Pons (tissue), 1 donor: ENCODE results near the gene EXD2.
"Not testable (repeated sequence)": the region's sequence is repeated elsewhere in the genome, so short reads cannot be mapped to it uniquely, and the experiment has no call there.

Experiments
- DNase-seq: peaks from one replicate; pipeline ENCODE4 v3.0.0-alpha.2; 2016; ENCODE audit warnings: low spot score

Gene EXD2

DNA sequence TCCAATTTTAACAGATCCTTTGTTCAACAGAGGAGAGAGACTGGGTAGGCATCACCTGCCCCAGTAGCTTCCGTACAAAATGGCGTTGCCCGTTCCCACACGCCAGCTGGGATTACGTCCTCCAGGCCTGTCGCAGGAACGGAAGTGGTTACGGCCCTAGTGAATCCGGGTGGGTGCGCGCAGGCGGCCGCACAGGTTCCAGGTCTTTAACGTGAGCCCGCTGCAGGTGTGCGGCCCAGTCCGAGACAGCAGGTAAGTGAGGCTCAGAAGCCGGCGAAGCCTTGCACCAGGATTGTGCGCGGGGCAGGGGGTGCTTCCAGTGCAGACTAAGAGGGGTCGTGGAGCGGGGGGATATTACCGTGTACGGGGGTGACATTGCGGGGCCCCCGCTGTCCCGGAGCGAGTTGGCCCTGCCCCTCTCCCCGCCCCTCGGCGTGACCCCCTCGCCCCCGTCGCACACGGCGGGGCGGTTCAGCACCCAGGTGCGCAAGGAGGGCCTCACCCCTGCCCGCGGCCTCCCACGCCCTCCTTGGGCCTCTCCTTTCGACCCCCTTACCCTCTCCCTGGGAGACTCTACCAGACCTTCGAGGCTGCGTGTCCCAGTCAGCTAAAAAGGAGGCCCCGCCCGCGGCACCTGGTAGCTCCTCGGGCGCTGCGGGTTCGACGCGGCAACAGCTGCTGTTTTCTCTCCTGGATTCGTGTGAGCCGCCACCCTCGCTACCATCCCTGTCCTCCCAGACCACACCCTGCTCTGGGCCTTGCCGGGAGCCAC lies at the start of gene EXD2:
TSS of gene EXD2 (plus strand) at position 159 of the 772 bp plus-strand sequence. CDS start 17,973 bp downstream, outside the sequence.
- peak; percentile 86 for DNase-seq

GRCh38 chr14:69141550-69141949 lies 49.7 kb upstream of the EXD2 start:
- DNase-seq = no peak

GRCh38 chr14:69142101-69142500 lies 49.2 kb upstream of the EXD2 start:
- DNase-seq = no peak

DNA sequence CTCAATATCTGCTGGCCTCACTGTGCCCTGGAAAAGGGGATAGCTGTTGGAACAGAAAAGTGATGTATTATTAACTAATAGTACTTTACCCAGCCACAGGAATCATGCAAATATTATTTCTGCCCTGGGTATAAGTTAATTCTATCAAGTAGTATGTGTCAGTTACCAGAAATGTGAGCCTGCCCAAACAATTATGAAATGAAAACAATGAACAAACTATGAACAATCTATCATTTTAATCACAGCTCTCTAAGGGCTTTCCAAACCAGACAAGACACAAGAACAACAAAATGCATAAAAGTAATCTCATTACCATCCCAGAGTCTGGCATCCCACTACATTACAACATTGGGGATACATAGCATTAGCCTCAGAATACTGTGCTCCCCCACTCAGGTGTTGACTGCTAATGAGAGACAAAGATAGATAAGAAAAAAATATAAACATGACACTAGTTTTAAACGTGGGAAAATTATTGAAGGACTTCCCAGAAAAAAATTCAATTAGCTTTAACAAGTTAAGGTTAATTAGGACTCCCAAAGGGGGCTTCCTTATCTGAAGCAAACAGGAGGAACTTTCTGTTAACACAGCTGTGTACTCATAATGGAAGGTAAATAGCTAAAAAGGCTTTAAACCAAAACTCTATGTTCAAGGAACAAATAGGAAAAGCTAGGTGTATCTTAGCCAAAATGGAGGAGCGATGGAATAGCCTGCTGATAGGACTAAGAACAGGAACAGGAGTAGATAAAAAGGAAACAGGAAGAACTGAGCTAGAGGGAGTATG lies 41.6 kb upstream of the EXD2 start:
- DNase-seq = no peak

- DNase-seq = peak; percentile 61
These were observed 39.7 kb upstream of the EXD2 start for GRCh38 chr14:69151458-69152180.

- DNase-seq = peak; percentile 35
These were observed 39.0 kb upstream of the EXD2 start for GRCh38 chr14:69152181-69152901.

DNA sequence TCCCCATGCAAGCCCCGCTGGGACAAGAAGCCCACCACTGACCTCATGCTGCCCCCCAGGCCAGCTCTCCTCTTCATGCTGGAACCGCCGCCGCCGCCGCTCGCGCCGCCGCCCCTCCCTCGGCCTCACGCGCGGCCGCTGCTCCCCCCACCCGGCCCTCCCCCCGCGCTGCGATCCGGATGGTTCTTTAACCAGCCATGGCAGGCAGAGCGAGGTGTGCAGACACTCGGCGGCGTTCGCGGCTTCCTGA lies 38.5 kb upstream of the EXD2 start, which contains the start of gene DCAF5:
TSS of gene DCAF5 (minus strand) at position 218 of the 250 bp plus-strand sequence. CDS start at position 77, 141 bp downstream.
- DNase-seq = no peak

DNA sequence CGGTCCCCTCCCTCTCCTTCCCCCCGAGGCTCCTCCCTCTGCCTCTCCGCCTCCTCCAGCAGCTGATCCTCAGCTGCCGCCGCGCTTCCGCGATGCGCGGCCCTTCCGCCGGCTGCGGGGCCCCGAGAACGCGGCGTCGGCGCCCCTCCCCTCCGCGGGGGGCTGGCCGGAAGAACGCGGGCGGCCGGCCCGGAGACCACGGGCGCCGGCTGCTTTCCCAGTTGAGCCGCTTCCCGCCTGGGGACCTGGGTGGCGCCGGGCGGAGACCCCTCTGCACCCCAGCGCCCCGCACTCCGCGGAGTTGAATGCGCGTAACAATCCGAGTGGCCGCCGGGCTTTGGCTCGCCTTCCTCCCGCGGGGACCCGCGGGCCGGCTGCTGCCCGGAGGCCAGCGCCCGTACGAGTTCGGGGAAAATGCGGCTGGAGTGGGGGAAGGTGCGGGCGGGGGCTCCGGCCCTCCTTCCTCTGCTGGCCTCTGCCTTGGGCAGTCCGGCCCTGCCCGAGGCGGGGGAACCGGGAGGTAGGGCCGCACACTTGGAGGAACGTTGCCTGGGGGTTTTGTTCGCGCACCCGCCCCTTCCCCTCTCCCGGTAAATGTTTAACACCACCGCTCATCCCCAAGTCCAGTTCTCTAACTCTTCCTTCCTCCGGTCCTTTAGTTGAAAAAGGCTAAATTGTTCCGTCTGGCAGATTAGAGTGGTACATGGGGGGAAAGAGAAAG lies 38.0 kb upstream of the EXD2 start:
- DNase-seq = peak; percentile 78

- DNase-seq = no peak
These were observed 37.4 kb upstream of the EXD2 start for GRCh38 chr14:69153873-69154270.

- DNase-seq = peak; percentile 33
These were observed 36.5 kb upstream of the EXD2 start for GRCh38 chr14:69154779-69155178.

DNA sequence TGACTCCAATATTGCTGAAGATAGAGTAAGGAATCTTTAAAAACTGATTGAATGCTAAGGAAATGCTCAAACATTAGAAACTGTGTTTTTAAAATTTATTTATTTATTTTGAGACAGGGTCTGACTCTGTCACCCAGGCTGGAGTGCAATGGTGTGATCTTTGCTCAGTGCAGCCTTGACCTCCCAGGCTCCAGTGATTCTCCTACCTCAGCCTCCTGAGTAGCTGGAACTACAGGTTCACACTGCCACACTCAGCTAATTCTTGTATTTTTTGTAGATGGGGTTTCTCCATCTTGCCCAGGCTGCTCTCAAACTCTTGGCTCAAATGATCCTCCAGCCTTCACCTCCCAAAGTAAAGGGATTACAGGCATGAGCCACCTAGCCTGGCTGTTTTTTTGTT lies 35.1 kb upstream of the EXD2 start:
- DNase-seq = no peak

DNA sequence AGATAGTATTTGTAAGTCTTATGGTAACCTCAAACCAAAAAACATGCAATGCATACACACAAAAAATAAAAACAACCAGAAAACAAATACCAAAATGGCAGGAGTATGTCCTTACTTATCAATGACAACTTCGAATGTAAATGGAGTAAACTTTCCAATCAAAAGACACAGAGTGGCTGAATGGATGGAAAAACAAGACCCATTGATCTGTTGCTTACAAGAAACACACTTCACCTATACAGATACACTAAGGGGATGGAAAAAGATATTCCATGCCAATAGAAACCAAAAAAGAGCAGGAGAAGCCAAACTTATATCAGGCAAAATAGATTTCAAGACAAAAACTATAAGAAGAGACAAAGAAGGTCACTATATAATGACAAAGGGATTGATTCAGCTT lies 29.7 kb upstream of the EXD2 start:
- no peak for DNase-seq

GRCh38 chr14:69165787-69166186 lies 25.5 kb upstream of the EXD2 start:
- DNase-seq = not testable (repeated sequence)

GRCh38 chr14:69170839-69171238 lies 20.5 kb upstream of the EXD2 start:
- no peak for DNase-seq

DNA sequence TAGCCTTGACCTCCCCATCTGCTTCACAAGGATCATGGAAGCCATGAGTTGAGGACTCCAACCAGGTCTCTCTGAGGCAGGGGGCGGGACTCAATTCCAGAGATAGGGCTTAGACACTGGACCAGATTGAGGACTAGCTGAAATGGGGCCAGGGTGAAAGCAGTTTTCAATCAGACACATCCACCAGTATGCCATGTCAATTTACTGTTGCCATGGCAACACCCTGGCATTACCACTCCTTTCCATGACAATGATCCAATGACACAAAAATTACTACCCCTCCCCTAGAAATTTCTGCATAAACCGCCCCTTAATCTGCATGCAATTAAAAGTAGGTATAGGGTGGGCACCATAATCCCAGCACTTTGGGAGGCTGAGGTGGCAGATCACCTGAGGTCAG lies 19.7 kb upstream of the EXD2 start:
- no peak for DNase-seq

DNA sequence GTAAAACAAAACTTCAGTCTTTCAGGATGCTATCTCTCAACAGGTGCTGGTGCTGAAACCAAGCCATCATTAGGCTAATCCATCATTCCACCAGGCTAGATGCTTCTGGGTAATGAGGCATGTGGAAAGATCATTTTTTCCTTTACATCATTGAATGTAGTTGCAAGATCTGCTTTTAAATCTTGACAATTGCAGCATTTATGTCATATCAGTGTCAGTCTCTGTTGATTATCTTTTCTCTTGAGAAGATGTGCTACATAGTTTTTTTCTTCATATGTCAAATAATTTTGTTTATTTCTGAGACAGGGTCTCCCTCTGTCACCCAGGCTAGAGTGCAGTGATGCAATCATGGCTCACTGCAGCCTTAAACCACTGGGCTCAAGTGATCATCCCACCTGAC lies 16.2 kb upstream of the EXD2 start:
- no peak for DNase-seq

DNA sequence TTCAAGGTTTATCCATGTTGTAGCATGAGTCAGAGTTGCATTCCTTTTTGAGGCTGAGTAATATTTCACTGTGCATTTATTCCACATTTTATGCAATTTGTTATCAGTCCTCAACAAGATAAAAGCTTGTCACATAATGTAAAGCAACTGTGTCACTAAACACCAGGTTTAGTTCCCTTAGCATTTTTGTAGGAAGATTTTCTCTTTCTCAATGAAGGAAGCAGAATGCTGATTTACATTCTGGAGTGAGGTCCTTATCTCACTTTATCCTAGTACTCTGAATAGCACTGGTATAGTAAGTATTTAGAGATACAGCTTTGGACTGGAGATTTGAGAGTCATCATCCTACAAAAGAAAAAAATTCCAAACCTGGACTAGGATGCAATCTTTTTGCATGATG lies 9.8 kb upstream of the EXD2 start:
- DNase-seq = no peak

DNA sequence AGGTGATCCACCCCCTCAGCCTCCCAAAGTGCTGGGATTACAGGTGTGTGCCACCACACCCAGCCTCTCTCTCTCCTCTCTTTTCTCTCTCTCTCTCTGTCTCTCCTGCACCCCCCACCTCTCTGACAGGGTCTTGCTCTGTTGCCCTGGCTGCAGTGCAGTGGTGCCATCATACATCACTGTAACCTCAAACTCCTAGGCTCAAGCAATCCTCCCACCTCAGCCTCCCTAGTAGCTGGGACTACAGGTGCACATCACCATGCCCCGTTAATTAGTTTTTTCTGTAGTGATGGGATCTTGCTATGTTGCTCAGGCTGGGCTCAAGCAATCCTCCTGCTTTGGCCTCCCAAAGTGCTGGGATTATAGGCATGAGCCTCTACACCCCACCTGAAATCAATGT lies 8.7 kb upstream of the EXD2 start:
- DNase-seq = not testable (repeated sequence)

DNA sequence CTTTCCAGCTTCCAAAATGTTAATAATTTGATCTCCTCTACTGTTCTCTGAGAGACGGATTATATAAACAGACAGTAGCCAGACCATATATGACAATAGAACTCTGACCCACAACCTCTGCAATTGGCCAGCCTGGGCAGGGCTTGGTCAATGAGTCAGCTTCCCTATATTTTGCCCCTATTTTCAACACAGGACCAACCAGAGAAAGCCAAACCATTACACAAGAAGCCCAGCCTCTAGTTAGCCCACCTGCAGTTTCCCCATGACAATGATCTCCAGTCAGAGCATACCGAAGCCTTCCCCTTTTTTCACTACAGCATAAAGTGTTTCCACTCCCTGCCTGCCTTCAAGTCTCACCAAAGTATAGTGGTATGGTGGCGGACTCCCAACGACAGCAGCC lies 7.6 kb upstream of the EXD2 start:
- no peak for DNase-seq

DNA sequence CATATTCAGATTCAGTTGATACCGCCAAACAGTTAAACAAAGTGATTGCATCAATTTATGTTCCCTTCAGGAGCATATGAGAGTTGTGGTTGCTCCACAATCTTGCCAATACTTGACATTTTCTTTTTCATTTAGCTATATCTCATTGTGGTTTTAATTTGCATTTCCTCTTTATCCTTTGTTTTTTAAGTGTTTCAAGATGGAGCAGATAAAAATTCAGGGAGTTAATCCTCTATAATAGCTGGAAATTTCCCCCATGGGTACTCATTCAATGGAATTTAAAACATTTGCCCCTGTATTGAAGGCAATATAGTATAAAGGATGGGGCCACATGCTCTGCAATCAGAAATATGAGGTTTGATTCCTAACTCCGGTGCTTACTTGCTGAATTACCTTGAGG lies 1.1 kb upstream of the EXD2 start:
- DNase-seq = no peak

DNA sequence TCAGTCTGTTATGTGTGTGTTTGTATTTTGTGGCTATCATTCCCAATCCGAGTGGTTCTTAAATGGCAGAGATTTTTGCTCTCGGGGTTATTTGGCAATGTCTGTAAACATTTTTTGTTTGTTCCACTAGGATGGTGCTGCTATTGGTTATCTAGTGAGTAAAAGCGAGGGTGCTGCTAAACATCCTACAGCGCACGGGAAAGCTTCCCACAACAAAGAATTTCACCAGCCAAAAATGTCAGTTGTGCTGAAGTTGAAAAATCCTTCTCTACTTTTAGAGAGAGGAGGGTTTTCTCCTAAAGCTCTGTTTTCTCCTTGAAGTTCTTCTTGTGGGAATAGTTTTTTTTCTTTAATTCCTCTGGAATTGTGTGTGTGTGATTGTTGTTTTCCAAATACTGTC lies 2.4 kb downstream of the EXD2 start:
- no peak for DNase-seq

GRCh38 chr14:69199786-69200185 lies 8.5 kb downstream of the EXD2 start:
- DNase-seq = no peak
